ENCODE measurements around the gene MPV17L2.

MPV17L2 gene

GRCh38 chr19:18219911-18220631, 27.1 kb downstream of the MPV17L2 start:
- DNase-seq: no peak

DNA sequence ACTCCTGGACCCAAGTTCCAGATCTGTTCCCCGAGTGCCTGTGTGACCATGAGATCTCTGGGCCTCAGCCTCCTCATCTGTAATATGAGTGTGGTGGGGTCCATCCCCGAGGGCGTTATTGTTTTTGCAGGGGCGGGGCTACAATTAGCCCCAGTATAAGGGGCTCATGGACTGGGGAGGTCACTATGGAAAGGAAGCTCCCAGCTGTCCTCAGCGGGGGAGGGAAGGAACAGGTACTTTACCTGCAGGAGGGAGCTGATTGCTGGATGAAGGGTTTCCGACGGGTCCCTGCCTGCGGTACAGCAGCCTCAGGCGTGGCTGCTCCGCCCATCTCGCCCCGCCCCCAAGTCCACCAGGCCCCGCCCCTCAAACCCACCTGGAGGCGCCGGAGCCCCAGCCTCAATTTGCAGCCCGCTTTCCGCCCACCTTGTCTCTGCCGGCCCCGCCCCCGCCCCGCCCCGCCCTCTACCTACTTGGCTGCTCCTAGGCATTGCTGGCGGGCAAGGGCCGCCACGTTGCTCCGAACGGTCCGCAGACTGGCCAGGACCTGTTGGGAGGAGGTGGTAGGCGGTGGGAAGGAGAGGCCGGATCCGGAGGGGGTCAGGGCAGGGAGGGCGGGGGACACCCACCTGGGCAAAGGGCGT, 27.7 kb downstream of the MPV17L2 start:
- no peak for DNase-seq

- DNase-seq: no peak
Observed at GRCh38 chr19:18221815-18222725, 29.1 kb downstream of the MPV17L2 start.

GRCh38 chr19:18223860-18224524, 31.0 kb downstream of the MPV17L2 start:
- peak; percentile 78 for DNase-seq

DNA sequence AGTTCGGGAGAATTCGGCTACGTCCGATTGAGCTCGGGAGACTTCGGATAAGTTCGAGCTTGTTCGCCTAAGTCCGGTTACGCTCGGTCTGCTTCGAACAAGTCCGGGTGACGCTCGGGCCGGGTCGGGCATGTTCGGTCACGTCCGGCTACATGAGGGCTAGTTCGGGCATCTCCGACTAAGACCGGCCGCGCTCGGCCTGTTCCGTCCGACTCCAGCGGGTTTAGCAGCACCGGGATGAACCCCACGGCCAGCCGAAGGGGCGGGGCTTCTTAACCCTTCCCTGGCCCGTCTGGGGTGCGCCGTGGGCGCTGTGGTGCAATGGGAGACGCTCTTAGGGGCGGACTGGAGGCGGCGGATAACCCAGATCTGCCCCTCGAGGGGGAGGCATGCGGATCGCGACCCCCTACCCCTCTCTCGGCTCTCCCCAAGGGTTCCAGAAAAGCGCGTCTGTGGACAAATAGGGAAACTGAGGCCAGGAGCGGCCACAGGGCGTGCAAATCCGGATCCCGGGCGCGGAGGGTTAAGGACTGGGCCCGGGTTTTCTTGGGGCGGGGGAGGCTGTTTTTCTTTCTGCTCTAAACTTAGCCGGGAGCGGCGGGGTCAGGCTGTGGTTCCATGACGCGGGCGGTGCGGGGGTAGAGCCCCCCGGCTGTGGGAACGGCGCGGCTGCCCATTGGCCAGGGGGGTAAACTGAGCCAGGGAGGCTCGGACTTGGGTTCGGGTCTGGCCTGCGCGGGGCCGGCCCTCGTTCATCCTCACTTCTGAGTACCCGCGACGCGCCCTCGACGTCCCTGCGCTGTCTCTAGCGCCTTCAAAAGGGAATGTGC, 31.7 kb downstream of the MPV17L2 start:
- DNase-seq: peak; percentile 98

- no peak for DNase-seq
Observed at GRCh38 chr19:18225355-18225701, 32.3 kb downstream of the MPV17L2 start.

- DNase-seq: no peak
Observed at GRCh38 chr19:18225702-18226468, 32.9 kb downstream of the MPV17L2 start, which contains the start of gene PDE4C. Gene PDE4C (minus strand): TSS chr19:18226438. CDS start chr19:18226415, 23 bp downstream.

DNA sequence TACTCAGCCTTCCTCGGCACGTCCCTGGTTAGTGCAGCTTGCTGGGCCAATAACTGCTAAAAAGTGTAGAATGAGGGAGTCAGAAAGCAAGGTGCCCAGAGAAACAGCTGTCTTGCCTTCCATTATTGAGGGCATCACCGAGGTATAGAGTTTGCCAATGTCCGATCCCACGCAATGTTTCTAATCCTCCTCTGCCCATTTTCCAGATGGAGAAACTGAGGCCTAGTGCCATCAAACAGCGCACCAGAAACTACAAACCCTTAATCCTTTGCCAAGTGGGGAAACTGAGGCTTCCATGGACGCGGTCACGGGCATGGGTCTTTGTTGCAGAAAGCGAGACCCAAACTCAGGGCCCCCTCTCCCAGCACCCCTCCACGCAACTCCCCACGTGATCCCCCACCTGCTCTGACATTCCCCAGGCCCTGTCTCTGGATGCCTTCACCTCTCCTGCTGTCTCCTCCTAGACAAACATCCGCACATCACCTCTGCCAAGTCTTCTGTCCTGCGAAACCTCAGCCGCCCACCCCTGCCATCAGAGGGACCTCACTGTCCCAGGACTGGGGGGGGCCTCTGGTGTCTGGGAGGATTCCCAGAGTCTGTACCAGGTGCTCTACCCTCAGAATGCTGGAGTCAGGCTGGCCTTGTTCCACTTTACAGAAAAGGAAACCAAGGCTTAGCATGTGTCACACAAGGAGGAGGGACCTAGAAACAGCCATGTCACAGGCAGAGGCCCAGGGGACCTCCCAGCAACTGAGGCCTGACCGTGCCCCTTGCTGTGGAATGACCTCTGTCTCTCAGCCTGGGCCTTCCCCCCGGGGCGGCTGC, 34.1 kb downstream of the MPV17L2 start:
- DNase-seq: no peak

DNA sequence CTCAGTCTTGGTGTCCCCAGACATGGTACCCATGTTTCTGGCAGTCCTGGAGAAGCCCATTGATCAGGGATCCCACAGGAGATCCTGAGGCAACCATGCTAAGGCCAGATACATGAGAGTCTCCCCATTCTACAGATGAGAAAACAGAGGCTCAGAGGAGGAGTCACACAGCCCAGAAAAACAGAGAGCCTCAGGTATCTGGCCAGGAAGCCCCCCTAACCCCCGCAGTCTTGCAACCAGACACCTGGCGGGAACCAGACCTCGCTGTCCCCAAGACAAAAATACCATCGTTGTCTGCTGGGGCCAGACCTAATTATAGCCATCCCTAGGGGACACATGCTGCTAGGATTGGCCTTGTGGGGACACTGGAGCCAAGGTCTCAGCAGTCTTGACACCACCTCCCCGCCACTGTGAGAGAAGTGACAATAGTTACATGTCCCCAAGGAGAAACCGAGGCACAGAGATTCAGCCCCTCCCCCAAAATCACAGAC, 34.8 kb downstream of the MPV17L2 start:
- DNase-seq: no peak

- no peak for DNase-seq
Observed at GRCh38 chr19:18229474-18229873, 36.5 kb downstream of the MPV17L2 start.

DNA sequence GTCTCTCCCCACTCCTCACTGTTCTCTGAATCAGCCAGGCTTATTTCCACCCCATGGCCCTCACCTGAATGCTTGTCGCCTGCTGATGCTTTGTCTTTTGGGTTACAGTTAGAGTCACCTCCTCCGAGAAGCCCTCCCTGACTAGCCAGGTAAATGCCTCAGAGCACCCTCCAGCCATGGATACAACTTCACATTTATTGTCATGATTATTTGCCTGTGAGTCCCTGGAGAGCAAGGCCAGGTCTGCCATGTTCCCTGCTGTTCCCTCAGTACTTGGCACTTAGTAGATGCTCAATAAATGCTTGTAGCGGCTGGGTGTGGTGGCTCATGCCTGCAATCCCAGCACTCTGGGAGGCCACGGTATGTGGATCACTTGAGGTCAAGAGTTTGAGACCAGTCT, 36.9 kb downstream of the MPV17L2 start:
- no peak for DNase-seq

DNA sequence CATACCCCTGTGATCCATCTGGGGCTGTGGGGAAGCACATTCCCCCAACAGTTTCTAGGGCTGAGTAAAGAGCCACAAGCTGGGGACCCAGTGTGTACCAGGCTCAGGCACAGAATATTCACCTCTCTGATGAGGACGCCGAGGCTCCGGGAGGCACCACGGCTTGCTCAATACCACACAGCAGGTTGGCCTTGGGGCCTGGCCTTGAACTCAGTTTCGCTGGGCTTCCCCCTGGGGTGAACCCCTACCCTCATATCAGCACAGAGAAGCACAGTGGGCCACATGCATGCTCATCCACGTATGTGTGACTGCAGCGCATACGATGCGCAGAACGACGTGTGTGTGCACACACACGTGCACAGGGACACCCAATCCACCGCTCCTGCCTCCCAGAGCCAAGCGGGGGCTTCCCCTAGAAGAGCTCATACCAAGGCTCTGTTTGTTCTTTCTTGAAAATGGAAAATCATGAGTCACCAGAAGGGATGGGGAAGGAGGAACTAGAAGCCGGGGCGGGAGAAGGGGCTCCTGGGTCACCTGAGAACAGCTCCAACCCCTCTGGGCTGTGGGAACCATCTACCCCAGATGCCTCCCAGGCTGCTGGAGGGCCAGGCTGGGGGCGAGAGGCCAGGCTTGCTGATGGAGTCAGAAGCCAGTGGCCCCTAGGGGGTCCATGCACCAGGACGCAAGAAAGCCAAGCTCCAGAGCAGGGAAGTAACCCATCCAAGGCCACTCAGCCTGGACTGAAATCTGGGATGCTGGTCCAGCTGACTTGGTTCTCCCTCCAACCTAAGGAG, 38.1 kb downstream of the MPV17L2 start:
- DNase-seq: no peak

DNA sequence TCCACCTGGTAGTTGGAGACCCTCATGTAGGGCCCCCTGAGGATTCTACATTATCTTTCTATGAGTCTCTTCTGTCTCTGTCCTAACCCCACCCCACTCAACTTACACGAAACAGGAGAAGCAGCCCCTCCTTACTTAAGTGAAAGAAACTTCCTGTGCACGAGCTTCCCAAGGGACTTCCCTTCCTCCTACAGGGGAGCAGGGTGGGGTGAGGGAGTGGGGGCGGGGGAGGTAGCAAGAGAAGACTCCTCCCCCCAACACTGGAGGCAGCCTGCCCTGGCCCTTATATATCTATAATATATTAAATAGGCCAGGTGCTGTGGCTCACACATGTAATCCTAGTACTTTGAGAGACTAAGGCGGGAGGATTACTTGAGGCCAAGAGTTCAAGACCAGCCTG, 38.8 kb downstream of the MPV17L2 start:
- no peak for DNase-seq

GRCh38 chr19:18232540-18233223, 39.7 kb downstream of the MPV17L2 start:
- no peak for DNase-seq

DNA sequence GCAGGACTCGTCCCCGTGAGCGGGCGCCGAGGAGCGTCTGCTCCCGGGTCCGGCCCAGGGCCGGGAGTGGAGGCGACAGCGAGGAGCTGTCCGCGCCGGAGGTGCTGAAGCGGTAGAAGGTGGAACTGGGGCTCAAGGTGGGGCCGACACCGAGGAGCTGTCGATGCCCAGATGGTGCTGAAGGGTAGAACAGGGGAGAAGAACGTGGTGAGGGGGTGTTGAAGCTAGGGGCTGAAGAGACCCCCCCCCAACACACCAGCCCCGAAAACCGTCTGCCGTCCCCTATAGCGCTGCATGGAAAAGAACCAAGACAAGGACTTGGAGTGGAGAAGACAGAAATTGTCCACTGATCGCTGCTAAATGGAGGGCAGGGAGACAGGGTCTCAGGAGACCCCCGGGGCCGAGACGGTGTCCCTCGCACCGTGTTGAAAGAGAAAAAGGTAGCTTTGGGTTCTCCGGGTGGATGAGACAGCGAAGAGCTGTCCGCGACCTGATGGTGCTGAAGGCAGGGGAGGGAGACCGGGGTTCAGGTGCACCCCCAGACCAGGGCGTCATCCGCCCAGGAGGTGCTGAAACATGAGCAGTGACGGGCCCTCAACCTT, 40.3 kb downstream of the MPV17L2 start:
- peak; percentile 84 for DNase-seq

DNA sequence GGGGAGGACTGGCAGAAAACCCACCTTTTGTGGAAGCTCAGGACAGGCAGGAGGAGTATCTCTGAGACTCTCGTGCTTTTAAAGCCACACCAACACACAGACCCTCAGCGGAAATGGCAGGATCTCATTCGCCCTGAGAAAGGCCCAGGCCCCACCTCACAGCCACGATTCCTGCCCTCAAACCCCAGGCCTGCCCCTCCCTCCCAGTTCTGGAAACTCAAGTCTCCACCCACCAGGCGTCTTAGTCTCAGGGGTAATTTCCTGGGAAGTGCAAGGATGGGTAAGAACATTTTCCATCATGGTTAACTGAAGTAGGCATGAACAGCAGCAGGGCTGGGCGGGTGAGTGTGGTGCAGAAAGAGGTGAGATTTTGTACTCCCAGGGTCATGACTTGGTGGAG, 41.2 kb downstream of the MPV17L2 start:
- no peak for DNase-seq

DNA sequence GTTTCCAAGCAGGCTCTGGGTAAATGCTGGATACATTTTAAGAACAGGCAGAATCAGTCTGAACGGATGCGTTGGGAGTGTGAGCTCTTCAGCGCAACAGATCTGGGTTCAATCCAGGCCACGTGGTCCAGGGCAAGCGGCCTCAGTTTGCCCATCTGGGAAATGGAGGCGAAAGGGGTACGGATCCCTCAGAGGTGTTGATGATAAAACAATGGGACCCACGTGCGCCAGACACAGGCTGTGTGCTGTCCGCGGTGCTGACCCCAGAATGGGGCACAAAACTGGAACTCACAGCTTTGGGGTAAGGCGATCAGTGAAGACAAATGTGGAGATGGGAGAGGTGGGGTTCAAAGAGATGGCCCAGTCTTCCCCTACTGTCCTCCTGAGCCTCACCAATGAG, 46.3 kb downstream of the MPV17L2 start:
- DNase-seq: peak; percentile 39

- DNase-seq: no peak
Observed at GRCh38 chr19:18245297-18245696, 52.3 kb downstream of the MPV17L2 start.
